Measurements from ENCODE around the gene E4F1.

Gene E4F1

GRCh38 chr16:2194166-2194834, 29.1 kb upstream of the E4F1 start:
- DNase-seq (ENCODE audit: extremely low read depth, low read depth), result peak; percentile 29
- no peak for TF ChIP-seq CTCF (IDR thresholded peaks at IDR 0.05; ENCODE audit: low read depth, low read length, missing control alignments)
- no peak overlapping the region for H3K4me3 ChIP-seq (replicated peaks; ENCODE audit: low read depth, low read length)

- DNase-seq (ENCODE audit: extremely low read depth, low read depth), result no peak
- TF ChIP-seq CTCF (IDR thresholded peaks at IDR 0.05; ENCODE audit: low read depth, low read length, missing control alignments), result peak; percentile 33
- H3K4me3 ChIP-seq (replicated peaks; ENCODE audit: low read depth, low read length), result no peak overlapping the region
Measured at GRCh38 chr16:2194852-2195321, 28.5 kb upstream of the E4F1 start.

GRCh38 chr16:2195322-2196161, 27.8 kb upstream of the E4F1 start:
- H3K4me3 ChIP-seq (replicated peaks; ENCODE audit: low read depth, low read length), result peak overlapping the region; percentile 17; the same call in 1 of the 2 replicates
- no peak for DNase-seq (ENCODE audit: extremely low read depth, low read depth)
- no peak for TF ChIP-seq CTCF (IDR thresholded peaks at IDR 0.05; ENCODE audit: low read depth, low read length, missing control alignments)

GRCh38 chr16:2196162-2196980, 27.0 kb upstream of the E4F1 start, which contains the start of gene CASKIN1:
CASKIN1 (minus strand) TSS chr16:2196605; CDS start chr16:2196432, 173 bp downstream.
- no peak for DNase-seq (ENCODE audit: extremely low read depth, low read depth)

GRCh38 chr16:2196981-2197511, 26.3 kb upstream of the E4F1 start:
- DNase-seq (ENCODE audit: extremely low read depth, low read depth), result no peak
- no peak overlapping the region for H3K4me3 ChIP-seq (replicated peaks; ENCODE audit: low read depth, low read length)
- no peak for TF ChIP-seq CTCF (IDR thresholded peaks at IDR 0.05; ENCODE audit: low read depth, low read length, missing control alignments)

More at GRCh38 chr16:2196162-2196980, 27.0 kb upstream of the E4F1 start, which contains the start of gene CASKIN1:
- peak within 1 kb of the TSS; percentile 17; the same call in 1 of the 2 replicates for H3K4me3 ChIP-seq (replicated peaks; ENCODE audit: low read depth, low read length)
- no peak for TF ChIP-seq CTCF (IDR thresholded peaks at IDR 0.05; ENCODE audit: low read depth, low read length, missing control alignments)

- TF ChIP-seq CTCF (IDR thresholded peaks at IDR 0.05; ENCODE audit: low read depth, low read length, missing control alignments), result no peak
- DNase-seq (ENCODE audit: extremely low read depth, low read depth), result no peak
- H3K4me3 ChIP-seq (replicated peaks; ENCODE audit: low read depth, low read length), result no peak overlapping the region
Measured at GRCh38 chr16:2197765-2198164, 25.6 kb upstream of the E4F1 start.

Measured in HFF-Myc (cell line).